ENCODE results near the gene RETREG1.

- TF ChIP-seq CTCF (IDR thresholded peaks at IDR 0.05) = no peak
- TF ChIP-seq POLR2A (IDR thresholded peaks at IDR 0.05) = no peak
These were observed 38.0 kb upstream of the RETREG1 start for GRCh38 chr5:16654647-16655334.
